A549 (cell line): ENCODE measurements around the gene CCDC106. TPM values are rescaled to one million over a fixed set of nuclear protein-coding genes. Genes with fewer than 3 reads are reported as not detected.
A peak's percentile ranks its signal among the peaks of the same experiment; 100 is the strongest.

Experiments used
- ATAC-seq, 2 experiments: fragments of 200-7000 bp in 1 of 2; fragments of >200 bp in 1 of 2; cut with Nextera tagmentation in 1 of 2; cut with Tn5 transposase in 1 of 2; 3 replicates each; pipeline versions ENCODE4 v1.8.0 to v1.9.1; 2018 to 2020; ENCODE audit warnings: mild to moderate bottlenecking in 1 of 2, moderate library complexity in 1 of 2
- CTCF ChIA-PET: fragments of 300-600 bp; sonication (Branson Sonifier 250); formaldehyde crosslinking; extraction: SDS; loops from one replicate; lab custom pipeline; 2021; ENCODE audit warnings: antibody characterized with exemption, inconsistent platforms; lab: Yijun Ruan, JAX
- POLR2A ChIA-PET: fragments of 350-600 bp; formaldehyde crosslinking; extraction: SDS; loops from one replicate; lab custom pipeline; 2021; ENCODE audit warnings: antibody characterized with exemption, inconsistent platforms; lab: Yijun Ruan, JAX
- DNase-seq, 2 experiments: peaks; one replicate each; pipeline versions ENCODE4 v3.0.0 to v3.0.0-alpha.2; 2011 to 2016; ENCODE audit warnings: low read depth in 1 of 2, low spot score in 1 of 2
- FAIRE-seq: peaks from 2 replicates; lab custom pipeline; 2011; peaks lifted over from hg19 to GRCh38; lab: Jason Lieb, UNC
- H3K27ac ChIP-seq, 2 experiments: fragments of >200 bp; sonication (Bioruptor Twin); formaldehyde crosslinking; 3 replicates each; pipeline ENCODE4 v1.5.1; 2016 to 2017
- H3K4me1 ChIP-seq: fragments of >200 bp; sonication (Bioruptor Twin); formaldehyde crosslinking; 3 replicates; pipeline ENCODE4 v1.6.1; 2016
- H3K4me2 ChIP-seq: fragments of >200 bp; sonication (Bioruptor Twin); formaldehyde crosslinking; 3 replicates; pipeline ENCODE4 v1.6.1; 2016
- H3K4me3 ChIP-seq: fragments of >200 bp; sonication (Bioruptor Twin); formaldehyde crosslinking; 3 replicates; pipeline ENCODE4 v1.5.1; 2016
- H3K9me3 ChIP-seq: fragments of >200 bp; sonication (Bioruptor Twin); formaldehyde crosslinking; 3 replicates; pipeline ENCODE4 v1.6.1; 2016
- BHLHE40 ChIP-seq: IDR thresholded peaks from 2 replicates; pipeline ENCODE4 v1.6.1; 2012; ENCODE audit warnings: low read depth, low read length, inconsistent platforms
- CBX2 ChIP-seq: fragments of 200-600 bp; sonication (generic); IDR thresholded peaks from 2 replicates; pipeline ENCODE4 v1.6.1; 2016; ENCODE audit warnings: low read depth, mild to moderate bottlenecking, borderline replicate concordance
- CBX8 ChIP-seq: fragments of 200-600 bp; sonication (generic); IDR thresholded peaks from 2 replicates; pipeline ENCODE4 v1.6.1; 2016
- CEBPB ChIP-seq, 2 experiments: fragments of >200 bp in 1 of 2; sonication (Bioruptor Twin) in 1 of 2; formaldehyde crosslinking in 1 of 2; IDR thresholded peaks; 2 replicates each; pipeline ENCODE4 v1.6.1; 2012 to 2016
- CTCF ChIP-seq: fragments of >200 bp; sonication (Bioruptor Twin); formaldehyde crosslinking; IDR thresholded peaks from 3 replicates; pipeline ENCODE4 v1.5.1; 2016
- EHF ChIP-seq: fragments of 250-450 bp; sonication (Bioruptor Pico); IDR thresholded peaks from 2 replicates; pipeline ENCODE4 v1.5.0; 2020; ENCODE audit warnings: mild to moderate bottlenecking
- EP300 ChIP-seq, 2 experiments: fragments of >200 bp; sonication (Bioruptor Twin); formaldehyde crosslinking; IDR thresholded peaks; 2 replicates in 1 of 2; 3 replicates in 1 of 2; pipeline ENCODE4 v1.6.1; 2016 to 2017
- ESRRA ChIP-seq: fragments of 150-350 bp; IDR thresholded peaks from 2 replicates; pipeline ENCODE4 v1.6.1; 2014; ENCODE audit warnings: mild to moderate bottlenecking, low read length, borderline replicate concordance
- GATA3 ChIP-seq: IDR thresholded peaks from 2 replicates; pipeline ENCODE4 v1.6.1; 2012; ENCODE audit warnings: borderline replicate concordance
- HEYL ChIP-seq: fragments of 250-450 bp; sonication (Bioruptor Pico); IDR thresholded peaks from 2 replicates; pipeline ENCODE4 v1.8.0; 2021; ENCODE audit warnings: mild to moderate bottlenecking, moderate library complexity
- KDM1A ChIP-seq: fragments of 200-600 bp; sonication (generic); IDR thresholded peaks from 2 replicates; pipeline ENCODE4 v1.6.1; 2016; ENCODE audit warnings: low read depth, mild to moderate bottlenecking
- MAFK ChIP-seq: fragments of 450-650 bp; IDR thresholded peaks from 2 replicates; pipeline ENCODE4 v1.6.1; 2014; ENCODE audit not compliant: partially characterized antibody
- NFE2L2 ChIP-seq: fragments of 150-350 bp; conservative IDR thresholded peaks from 2 replicates; pipeline ENCODE4 v1.6.1; 2014; ENCODE audit warnings: low read length
- PBX3 ChIP-seq: IDR thresholded peaks from 2 replicates; pipeline ENCODE4 v1.6.1; 2012
- PHF8 ChIP-seq: fragments of 200-600 bp; sonication (generic); IDR thresholded peaks from 2 replicates; pipeline ENCODE4 v1.6.1; 2016; ENCODE audit warnings: low read depth, mild to moderate bottlenecking, antibody characterized with exemption, moderate library complexity, borderline replicate concordance
- POLR2AphosphoS2 ChIP-seq: conservative IDR thresholded peaks from 2 replicates; pipeline ENCODE4 v1.6.1; 2012; ENCODE audit warnings: low read length, improper control_type of control experiment, inconsistent platforms
- RAD21 ChIP-seq, 2 experiments: fragments of >200 bp in 1 of 2; sonication (Bioruptor Twin) in 1 of 2; formaldehyde crosslinking in 1 of 2; IDR thresholded peaks in 1 of 2; conservative IDR thresholded peaks in 1 of 2; 2 replicates in 1 of 2; 3 replicates in 1 of 2; pipeline ENCODE4 v1.6.1; 2012 to 2018; ENCODE audit warnings: inconsistent platforms in 1 of 2
- RFX5 ChIP-seq: fragments of 450-650 bp; IDR thresholded peaks from 2 replicates; pipeline ENCODE4 v1.7.1; 2014; ENCODE audit warnings: antibody characterized with exemption, mild to moderate bottlenecking, moderate library complexity
- RNF2 ChIP-seq: fragments of 200-600 bp; sonication (generic); IDR thresholded peaks from 2 replicates; pipeline ENCODE4 v1.6.1; 2016; ENCODE audit warnings: low read depth, mild to moderate bottlenecking, antibody characterized with exemption, moderate library complexity, borderline replicate concordance
- SMC3 ChIP-seq: fragments of >200 bp; sonication (Bioruptor Twin); formaldehyde crosslinking; IDR thresholded peaks from 3 replicates; pipeline ENCODE4 v1.6.1; 2018; ENCODE audit warnings: inconsistent platforms
- SREBF2 ChIP-seq: fragments of 450-650 bp; IDR thresholded peaks from 2 replicates; pipeline ENCODE4 v1.6.1; 2014; ENCODE audit warnings: mild to moderate bottlenecking, moderate library complexity
- ZC3H11A ChIP-seq: fragments of 450-650 bp; IDR thresholded peaks from 2 replicates; pipeline ENCODE4 v1.6.1; 2014; ENCODE audit warnings: antibody characterized with exemption, mild to moderate bottlenecking
- ZFP36 ChIP-seq: fragments of 450-650 bp; IDR thresholded peaks from 2 replicates; pipeline ENCODE4 v1.6.1; 2014; ENCODE audit warnings: borderline replicate concordance; ENCODE audit not compliant: partially characterized antibody
- ZSCAN20 ChIP-seq: fragments of 250-450 bp; sonication (Bioruptor Pico); IDR thresholded peaks from 2 replicates; pipeline ENCODE4 v1.8.0; 2022; ENCODE audit warnings: mild to moderate bottlenecking, moderate library complexity
- WGBS: methylation state at CpG from one replicate; pipeline ENCODE4 v1.1.6; 2017; ENCODE audit errors: missing lambda C conversion rate; 5-methylcytosine and 5-hydroxymethylcytosine counted together
- polyA plus RNA-seq, 4 experiments: library from polyadenylated mRNA; depleted of rRNA in 3 of 4; stranded (reverse); fragments of >200 nt; fragmentation: RNase III in 1 of 4; extraction: RNeasy Plus Mini Kit Qiagen cat#74134 plus additional on column Dnase treatment in 1 of 4; gene quantifications; 2 replicates in 3 of 4; 3 replicates in 1 of 4; pipeline ENCODE4 v1.2.3, GENCODE V29; 2011 to 2017
- TF ChIP-seq, protein P1 (sequence below): fragments of 150-350 bp; IDR thresholded peaks from 2 replicates; pipeline ENCODE4 v1.6.1; 2014; ENCODE audit warnings: low read depth, mild to moderate bottlenecking, low read length
- TF ChIP-seq, protein P2 (sequence below): IDR thresholded peaks from 2 replicates; pipeline ENCODE4 v1.6.1; 2012; ENCODE audit warnings: low read depth, borderline replicate concordance

CCDC106 gene
- polyA plus RNA-seq, 2 of the 4 experiments (the other 2 are of a cell fraction), result 5.2 to 17.6 TPM

- Histone ChIP-seq H3K4me2 (peak overlapping the region; percentile 74), H3K4me1 (peaks cover 17% of the 10 kb centered on the region), H3K27ac (no peak overlapping the region), H3K4me3 (no peak overlapping the region)
- 30% methylated on average over 3 of the region's 3 CpGs for WGBS
- peak; percentile 70 to 81 for ATAC-seq
- ChIA-PET CTCF (interaction anchor here (0.5 to 24.9 kb wide), 50 partner anchors 11 to 1241 kb away, joined by 3 to 363 read pairs (median 6); partner anchors contain the start of genes FIZ1, NAT14, SSC5D and TMEM238), POLR2A (interaction anchor here (0.6 to 2.3 kb wide), 7 partner anchors 8 to 225 kb away, joined by 3 to 27 read pairs (median 5); partner anchors contain the start of genes FIZ1, UBE2S, ZNF628 and ZNF784)
- peak; percentile 80 to 99 for DNase-seq
- TF ChIP-seq HEYL (CRISPR knock-in tag), result no peak
- no peak for TF ChIP-seq ZC3H11A
- no peak for TF ChIP-seq EP300 (IDR thresholded peaks at IDR 0.05)
- no peak for TF ChIP-seq PHF8
- TF ChIP-seq KDM1A, result no peak
- TF ChIP-seq RAD21 (conservative IDR thresholded peaks at IDR 0.05 in 1 of 2, IDR thresholded peaks at IDR 0.05 in 1 of 2), result peak; percentile 62 to 82
- TF ChIP-seq POLR2AphosphoS2, result no peak
- peak; percentile 91 for TF ChIP-seq CTCF
- TF ChIP-seq NFE2L2, result no peak
- TF ChIP-seq SREBF2, result no peak
- no peak for TF ChIP-seq EHF (CRISPR knock-in tag)
- peak; percentile 25; the same call in 1 of the 3 replicates for TF ChIP-seq SMC3
- TF ChIP-seq, all 56 proteins: peak for 3
- FAIRE-seq, result peak; percentile 93
- H3K9me3 ChIP-seq, result no peaks in the 10 kb centered on the region
These were observed 15.6 kb upstream of the CCDC106 start for GRCh38 chr19:55632463-55632834.

- Histone ChIP-seq H3K9me3 (no peaks in the 10 kb centered on the region), H3K4me2 (peak overlapping the region; percentile 70), H3K4me3 (no peak overlapping the region; the same call in 2 of the 3 replicates), H3K4me1 (peaks cover 17% of the 10 kb centered on the region), H3K27ac (peak overlapping the region in 1 of 2 experiments; percentile 88; a peak in 4 of 6 replicates)
- ChIA-PET POLR2A (interaction anchor here (0.7 to 2.0 kb wide), 6 partner anchors 9 to 1950 kb away, joined by 3 to 27 read pairs (median 6); partner anchors contain the start of gene ZNF784), CTCF (interaction anchor here (0.9 to 24.9 kb wide), 23 partner anchors 11 to 498 kb away, joined by 3 to 363 read pairs (median 14); partner anchors contain the start of genes U2AF2, ZNF581, ZNF628 and ZNF784)
- no peak for FAIRE-seq
- TF ChIP-seq BHLHE40 (no peak), CEBPB (IDR thresholded peaks at IDR 0.05) (0 out of 4 replicates have a peak, but pooled peaks of 1 of the 2 experiments have one; percentile 9), PBX3 (no peak)
- no peak for ATAC-seq
- WGBS, result 95% methylated on average over 8 of the region's 8 CpGs
- no peak for DNase-seq
These were observed 14.2 kb upstream of the CCDC106 start for GRCh38 chr19:55633861-55634260.

DNA sequence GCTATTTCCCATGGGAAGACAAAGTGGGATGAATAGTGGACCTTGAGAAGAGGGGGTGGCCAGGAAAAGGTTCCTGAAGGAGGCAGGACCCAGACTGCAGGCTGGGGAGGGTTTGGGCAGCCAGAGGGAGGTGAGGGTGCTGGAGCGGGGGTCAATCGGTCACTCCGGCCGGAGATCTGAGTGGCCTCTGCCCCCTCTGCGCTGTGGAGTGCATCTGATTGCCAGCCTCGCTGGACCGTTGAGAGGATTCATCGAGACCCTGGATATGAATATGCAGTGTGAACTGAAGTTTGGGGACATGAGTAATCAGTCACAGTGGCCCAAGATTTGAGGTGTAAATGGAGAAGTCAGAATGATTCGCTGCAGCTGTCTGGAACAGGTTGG lies 12.7 kb upstream of the CCDC106 start:
- WGBS, result 9% methylated on average over 9 of the region's 9 CpGs
- POLR2A ChIA-PET, result interaction anchor here (0.6 to 2.5 kb wide), 9 partner anchors 11 to 115 kb away, joined by 3 to 9 read pairs (median 7); partner anchors contain the start of genes FIZ1, U2AF2, ZNF524 and ZNF784
- DNase-seq (no peak), ATAC-seq (no peak)
- CTCF ChIA-PET, result interaction anchor here (1.0 to 24.9 kb wide), 10 partner anchors 9 to 168 kb away, joined by 3 to 363 read pairs (median 43); partner anchors contain the start of genes CCDC106, ZNF581, ZNF784 and ZNF865
- TF ChIP-seq, protein P1, sequence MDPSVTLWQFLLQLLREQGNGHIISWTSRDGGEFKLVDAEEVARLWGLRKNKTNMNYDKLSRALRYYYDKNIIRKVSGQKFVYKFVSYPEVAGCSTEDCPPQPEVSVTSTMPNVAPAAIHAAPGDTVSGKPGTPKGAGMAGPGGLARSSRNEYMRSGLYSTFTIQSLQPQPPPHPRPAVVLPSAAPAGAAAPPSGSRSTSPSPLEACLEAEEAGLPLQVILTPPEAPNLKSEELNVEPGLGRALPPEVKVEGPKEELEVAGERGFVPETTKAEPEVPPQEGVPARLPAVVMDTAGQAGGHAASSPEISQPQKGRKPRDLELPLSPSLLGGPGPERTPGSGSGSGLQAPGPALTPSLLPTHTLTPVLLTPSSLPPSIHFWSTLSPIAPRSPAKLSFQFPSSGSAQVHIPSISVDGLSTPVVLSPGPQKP, result no peak
- TF ChIP-seq RNF2 (no peak), ESRRA (no peak), CBX2 (no peak), MAFK (no peak), GATA3 (no peak), ZSCAN20 (no peak), RFX5 (no peak), SMC3 (no peak), CTCF (no peak), SREBF2 (no peak), ZFP36 (no peak), CBX8 (no peak)
- TF ChIP-seq, protein P2, sequence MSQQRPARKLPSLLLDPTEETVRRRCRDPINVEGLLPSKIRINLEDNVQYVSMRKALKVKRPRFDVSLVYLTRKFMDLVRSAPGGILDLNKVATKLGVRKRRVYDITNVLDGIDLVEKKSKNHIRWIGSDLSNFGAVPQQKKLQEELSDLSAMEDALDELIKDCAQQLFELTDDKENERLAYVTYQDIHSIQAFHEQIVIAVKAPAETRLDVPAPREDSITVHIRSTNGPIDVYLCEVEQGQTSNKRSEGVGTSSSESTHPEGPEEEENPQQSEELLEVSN, result no peak
- TF ChIP-seq, all 56 proteins: peak for 0
- Histone ChIP-seq H3K9me3 (no peaks in the 10 kb centered on the region), H3K4me1 (peaks cover 22% of the 10 kb centered on the region), H3K4me2 (peak overlapping the region; percentile 99), H3K4me3 (peak overlapping the region; percentile 76), H3K27ac (peak overlapping the region; percentile 88 to 94)
- FAIRE-seq, result no peak
